Spinal cord (tissue), 10 donors: ENCODE measurements around the gene TOP3B. TPM values are rescaled to one million over a fixed set of nuclear protein-coding genes. Genes with fewer than 3 reads are reported as not detected.

Experiments
- DNase-seq, 6 donors: peaks; one replicate each; pipeline versions ENCODE4 v3.0.0 to v3.0.0-alpha.2; 2013 to 2015; ENCODE audit warnings: low spot score in 6 of 6, low read depth in 4 of 6
- H3K27ac ChIP-seq: one replicate; pipeline ENCODE4 v1.5.1; 2013; ENCODE audit warnings: low read depth, low read length, control low read depth
- H3K27me3 ChIP-seq: one replicate; pipeline ENCODE4 v1.6.1; 2013; ENCODE audit warnings: low read length; ENCODE audit not compliant: control insufficient read depth, insufficient read depth
- H3K36me3 ChIP-seq: one replicate; pipeline ENCODE4 v1.6.1; 2013; ENCODE audit warnings: low read length; ENCODE audit not compliant: control insufficient read depth, insufficient read depth
- H3K4me1 ChIP-seq: one replicate; pipeline ENCODE4 v1.6.1; 2013; ENCODE audit warnings: low read length; ENCODE audit not compliant: control insufficient read depth, insufficient read depth
- H3K4me3 ChIP-seq: one replicate; pipeline ENCODE4 v1.5.1; 2013; ENCODE audit warnings: low read depth, low read length, control low read depth
- H3K9me3 ChIP-seq: one replicate; pipeline ENCODE4 v1.6.1; 2013; ENCODE audit warnings: low read length; ENCODE audit not compliant: control insufficient read depth, insufficient read depth
- WGBS: methylation state at CpG from one replicate; pipeline ENCODE4 v1.1.5; 2013; ENCODE audit warnings: missing lambda C conversion rate; ENCODE audit not compliant: insufficient coverage; 5-methylcytosine and 5-hydroxymethylcytosine counted together
- polyA plus RNA-seq, 2 donors: library from polyadenylated mRNA; unstranded; fragments of 120-200 nt; gene quantifications; one replicate each; pipeline ENCODE4 v1.2.1, GENCODE V29; 2013; ENCODE audit not compliant: insufficient read length in 2 of 2
- total RNA-seq, 2 donors: library from RNA; depleted of rRNA in 1 of 2; stranded (reverse); fragments of 120-200 nt in 1 of 2; fragments of >200 nt in 1 of 2; gene quantifications; one replicate each; pipeline versions ENCODE4 v1.2.3 to v1.2.4, GENCODE V29; 2013 to 2014
- donor health status: healthy.

Gene TOP3B
- total and polyA plus RNA-seq, 4 donors = 11.5 to 25.8 (median 21.8) TPM

DNA sequence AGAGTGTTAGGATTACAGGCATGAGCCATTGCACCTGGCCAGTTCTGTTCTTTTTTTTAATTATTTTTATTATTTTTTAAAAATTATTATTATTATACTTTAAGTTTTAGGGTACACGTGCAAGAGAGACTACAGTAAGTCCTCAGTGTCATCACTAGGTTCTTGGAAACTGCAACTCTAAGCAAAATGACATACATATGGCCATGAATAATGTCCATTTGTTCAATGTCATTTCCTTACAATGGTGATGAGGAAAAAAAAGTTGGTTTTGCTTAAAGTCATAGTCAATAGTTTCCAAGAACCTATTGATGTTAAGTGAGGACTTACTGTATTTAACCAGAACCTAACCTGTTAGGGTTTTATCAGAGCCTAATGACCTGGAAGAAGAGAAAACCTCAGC lies 29.4 kb upstream of the TOP3B start:
- WGBS = no CpG with 5 or more reads among the region's 1 CpG
- peaks cover 7% of the 10 kb centered on the region for H3K27me3 ChIP-seq
- no peak for DNase-seq
- H3K4me1 ChIP-seq = no peaks in the 10 kb centered on the region
- H3K36me3 ChIP-seq = no peaks in the 10 kb centered on the region
- H3K9me3 ChIP-seq = no peaks in the 10 kb centered on the region
- no peak overlapping the region for H3K4me3 ChIP-seq
- H3K27ac ChIP-seq = no peak overlapping the region

- Histone ChIP-seq H3K9me3 (no peaks in the 10 kb centered on the region), H3K27ac (no peak overlapping the region), H3K27me3 (peaks cover 7% of the 10 kb centered on the region), H3K4me3 (no peak overlapping the region), H3K4me1 (no peaks in the 10 kb centered on the region), H3K36me3 (no peaks in the 10 kb centered on the region)
- no peak for DNase-seq
- no CpG with 5 or more reads among the region's 2 CpGs for WGBS
Measured at GRCh38 chr22:22010358-22010757, 27.8 kb upstream of the TOP3B start.

DNA sequence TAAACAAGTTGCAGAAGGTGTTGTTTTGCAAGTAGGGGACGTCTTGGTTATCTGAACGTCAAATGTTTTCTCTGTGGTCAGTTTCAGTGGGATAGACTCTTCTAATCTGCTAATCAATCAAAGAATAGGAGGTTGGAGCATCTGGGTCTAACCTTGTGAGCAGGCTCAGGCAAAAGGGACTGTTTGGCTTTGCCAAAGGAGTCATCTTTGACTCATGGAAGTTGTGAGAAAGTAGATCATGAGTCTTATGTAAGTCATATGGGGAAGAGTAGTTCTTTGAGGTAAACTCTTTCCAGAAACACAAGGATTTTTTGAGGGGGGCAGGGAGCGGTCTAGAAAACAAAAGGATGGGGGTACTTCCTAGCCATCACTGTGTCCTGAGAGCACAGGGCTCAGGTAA lies 27.1 kb upstream of the TOP3B start:
- Histone ChIP-seq H3K27me3 (peaks cover 7% of the 10 kb centered on the region), H3K36me3 (no peaks in the 10 kb centered on the region), H3K4me1 (no peaks in the 10 kb centered on the region), H3K9me3 (no peaks in the 10 kb centered on the region), H3K27ac (no peak overlapping the region), H3K4me3 (no peak overlapping the region)
- 71% methylated on average over 3 of the region's 3 CpGs for WGBS
- DNase-seq = no peak

- H3K27ac ChIP-seq = no peak overlapping the region
- no peak for DNase-seq
- H3K27me3 ChIP-seq = peaks cover 7% of the 10 kb centered on the region
- H3K36me3 ChIP-seq = no peaks in the 10 kb centered on the region
- H3K4me3 ChIP-seq = no peak overlapping the region
- no peaks in the 10 kb centered on the region for H3K9me3 ChIP-seq
- 100% methylated on average over 1 of the region's 6 CpGs for WGBS
- no peaks in the 10 kb centered on the region for H3K4me1 ChIP-seq
Measured at GRCh38 chr22:22006596-22006990, 24.0 kb upstream of the TOP3B start.

DNA sequence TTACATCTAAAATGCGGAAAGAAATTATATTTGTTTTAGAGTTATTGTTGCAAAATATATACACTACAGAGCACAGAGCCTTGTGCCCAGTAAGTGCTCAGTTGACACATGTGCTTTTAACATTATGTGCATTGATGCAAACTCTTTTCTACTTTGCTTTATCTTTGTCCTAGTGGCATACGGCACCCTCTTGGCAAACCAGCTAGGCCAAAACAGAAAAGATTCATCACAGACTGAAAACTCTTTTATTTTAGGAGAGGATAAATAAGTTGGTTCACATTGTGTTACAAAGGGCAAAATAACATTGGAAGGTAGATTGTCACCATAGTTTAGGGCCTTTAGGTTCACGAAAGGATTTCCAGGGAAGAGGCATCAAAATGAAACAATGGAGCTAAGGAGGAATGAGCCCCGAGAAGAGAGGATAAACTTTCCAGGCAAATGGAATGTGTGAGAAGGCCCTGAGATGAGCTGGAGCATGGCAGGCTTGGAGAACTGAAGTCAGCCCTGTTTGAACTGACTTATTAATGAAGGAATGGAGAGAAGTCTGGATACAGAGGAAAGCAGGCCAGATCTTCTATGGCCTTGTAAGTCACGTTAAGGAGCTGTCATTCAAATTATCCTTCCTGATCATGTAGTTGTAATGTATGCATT lies 23.5 kb upstream of the TOP3B start:
- peaks cover 7% of the 10 kb centered on the region for H3K27me3 ChIP-seq
- H3K4me1 ChIP-seq = no peaks in the 10 kb centered on the region
- WGBS = 64% methylated on average over 2 of the region's 5 CpGs

DNA sequence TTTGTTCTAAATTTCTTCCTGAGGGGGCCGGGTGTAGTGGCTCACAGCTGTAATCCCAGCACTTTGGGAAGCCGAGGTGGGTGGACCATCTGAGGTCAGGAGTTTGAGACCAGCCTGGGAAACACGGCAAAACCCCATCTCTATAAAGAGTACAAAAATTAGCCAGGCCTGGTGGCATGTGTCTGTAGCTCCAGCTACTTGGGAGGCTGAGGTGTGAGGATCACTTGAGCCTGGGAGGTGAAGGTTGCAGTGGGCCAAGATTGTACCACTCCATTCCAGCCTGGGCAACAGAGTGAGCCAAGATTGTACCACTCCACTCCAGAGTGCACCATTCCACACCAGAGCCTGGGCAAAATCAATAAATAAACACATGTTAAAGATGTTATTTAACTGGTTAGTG lies 20.6 kb upstream of the TOP3B start:
- no peaks in the 10 kb centered on the region for H3K4me1 ChIP-seq
- no peak overlapping the region for H3K27ac ChIP-seq
- WGBS = no CpG with 5 or more reads among the region's 3 CpGs
- H3K36me3 ChIP-seq = no peaks in the 10 kb centered on the region
- no peak overlapping the region for H3K4me3 ChIP-seq
- DNase-seq = no peak
- H3K27me3 ChIP-seq = peaks cover 6% of the 10 kb centered on the region
- no peaks in the 10 kb centered on the region for H3K9me3 ChIP-seq

More for the DNA sequence above, 23.5 kb upstream of the TOP3B start:
- no peak overlapping the region for H3K4me3 ChIP-seq
- no peak overlapping the region for H3K27ac ChIP-seq
- DNase-seq = no peak
- no peaks in the 10 kb centered on the region for H3K9me3 ChIP-seq
- no peaks in the 10 kb centered on the region for H3K36me3 ChIP-seq

DNA sequence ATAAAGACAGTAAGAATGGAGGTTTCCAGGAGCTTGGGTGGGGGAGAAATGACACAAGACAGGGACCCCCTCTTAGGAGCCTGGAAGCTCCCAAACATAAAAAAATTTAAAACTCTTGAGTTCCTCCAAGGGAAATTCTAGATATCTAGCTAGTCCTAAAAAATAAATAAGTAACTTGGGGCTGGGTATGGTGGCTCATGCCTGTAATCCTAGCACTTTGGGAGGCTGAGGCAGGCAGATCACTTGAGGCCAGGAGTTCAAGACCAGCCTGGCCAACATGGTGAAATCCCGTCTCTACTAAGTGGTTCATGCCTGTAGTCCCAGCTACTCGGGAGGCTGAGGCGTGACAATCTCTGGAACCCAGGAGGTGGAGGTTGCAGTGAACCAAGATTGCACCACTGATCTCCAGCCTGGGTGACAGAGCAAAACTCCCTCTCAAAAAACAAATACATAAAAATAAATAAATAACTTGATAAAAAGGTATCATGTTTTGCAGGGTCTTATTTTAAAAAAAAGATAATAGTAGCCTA lies 20.0 kb upstream of the TOP3B start:
- Histone ChIP-seq H3K4me3 (no peak overlapping the region), H3K27me3 (peaks cover 3% of the 10 kb centered on the region), H3K9me3 (no peaks in the 10 kb centered on the region), H3K4me1 (no peaks in the 10 kb centered on the region), H3K36me3 (no peaks in the 10 kb centered on the region), H3K27ac (no peak overlapping the region)
- WGBS = 94% methylated on average over 2 of the region's 3 CpGs
- no peak for DNase-seq

DNA sequence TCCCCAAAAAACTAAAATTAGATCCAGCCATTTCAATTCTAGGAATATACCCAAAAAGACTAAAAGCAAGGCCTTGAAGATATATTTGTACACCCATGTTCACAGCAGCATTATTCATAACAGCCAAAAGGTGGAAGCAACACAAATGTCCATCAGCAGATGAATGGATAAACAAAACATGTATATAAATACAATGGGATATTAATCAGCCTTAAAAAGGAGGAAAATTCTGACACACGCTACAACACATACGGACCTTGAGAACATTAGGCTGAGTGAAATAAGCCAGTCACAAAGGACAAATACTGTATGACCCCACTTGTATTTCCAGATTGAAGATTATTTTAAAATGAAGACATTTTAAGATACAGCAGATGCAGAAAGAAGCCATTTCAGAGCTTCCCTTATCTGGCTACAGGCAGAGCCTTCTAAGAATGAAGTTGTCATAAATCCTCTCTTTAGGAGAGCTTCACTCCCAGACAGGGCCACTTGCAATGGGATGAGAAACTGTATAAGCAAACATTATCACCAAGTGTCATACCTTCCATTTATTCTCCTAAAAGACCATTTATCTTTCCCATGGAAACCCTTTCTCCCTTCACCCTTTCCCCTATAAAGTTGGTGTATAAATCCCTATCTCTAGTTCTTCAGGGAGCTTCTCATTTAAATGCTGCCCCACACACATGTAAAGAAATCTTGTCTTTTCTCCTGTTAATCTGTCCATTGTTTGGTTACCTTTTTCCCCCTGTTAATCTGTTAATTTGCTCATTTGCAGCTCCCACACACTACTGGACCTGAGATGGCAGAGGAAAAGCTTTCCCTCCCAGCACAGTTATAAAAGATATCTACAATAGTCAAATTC lies 19.3 kb upstream of the TOP3B start:
- Histone ChIP-seq H3K27me3 (peaks cover 3% of the 10 kb centered on the region), H3K4me1 (no peaks in the 10 kb centered on the region), H3K4me3 (no peak overlapping the region), H3K9me3 (no peaks in the 10 kb centered on the region), H3K27ac (no peak overlapping the region), H3K36me3 (no peaks in the 10 kb centered on the region)
- no CpG with 5 or more reads among the region's 2 CpGs for WGBS
- no peak for DNase-seq

DNA sequence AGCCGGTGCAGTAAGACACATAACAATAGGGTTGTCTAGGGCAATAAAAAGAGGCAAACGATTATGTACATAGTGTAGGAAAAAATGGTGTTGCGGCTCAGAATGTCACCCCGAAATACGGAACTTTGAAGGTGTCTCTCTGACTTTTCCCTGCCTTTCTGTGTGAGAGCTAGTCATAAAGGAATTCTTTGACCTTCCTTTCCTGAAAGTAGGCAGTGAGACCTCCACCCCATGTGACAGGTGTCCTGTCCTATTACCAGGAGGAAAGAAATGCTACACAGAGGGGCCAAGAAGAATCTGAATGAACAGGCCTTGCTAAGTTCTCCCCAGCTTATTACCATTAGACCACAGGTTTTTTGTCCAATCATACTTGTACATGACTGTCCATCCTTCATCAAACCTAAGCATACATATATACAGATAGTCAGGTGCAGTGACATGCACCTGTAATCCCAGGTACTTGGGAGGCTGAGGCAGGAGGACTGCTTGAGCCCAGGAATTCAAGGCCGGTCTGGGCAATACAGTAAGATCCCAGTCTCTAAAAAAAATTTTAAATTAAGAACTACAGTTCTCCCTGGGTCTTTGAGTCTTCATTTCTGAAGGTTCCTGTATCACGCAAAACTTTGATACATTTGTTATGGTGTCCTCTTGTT lies 16.1 kb upstream of the TOP3B start:
- DNase-seq = no peak
- H3K4me1 ChIP-seq = no peaks in the 10 kb centered on the region
- no peak overlapping the region for H3K4me3 ChIP-seq
- no peak overlapping the region for H3K27ac ChIP-seq
- H3K9me3 ChIP-seq = no peaks in the 10 kb centered on the region
- no peaks in the 10 kb centered on the region for H3K36me3 ChIP-seq
- 87% methylated on average over 4 of the region's 7 CpGs for WGBS
- peaks cover 3% of the 10 kb centered on the region for H3K27me3 ChIP-seq
